Stomach (tissue), 9 donors: Measurements from ENCODE around the gene HLCS. TPM values are rescaled to one million over a fixed set of nuclear protein-coding genes. Genes with fewer than 3 reads are reported as not detected.

Experiments
- DNase-seq, 2 donors: peaks; one replicate each; pipeline versions ENCODE4 v3.0.0 to v3.0.0-alpha.2; 2013 to 2019
- H3K27ac ChIP-seq, 5 donors: fragments of 200-600 bp in 4 of 5; sonication (generic) in 4 of 5; one replicate each; pipeline ENCODE4 v1.5.1; 2013 to 2019; ENCODE audit warnings: mild to moderate bottlenecking in 1 of 5, moderate library complexity in 1 of 5
- H3K27me3 ChIP-seq, 3 donors: fragments of 200-600 bp; sonication (generic); one replicate each; pipeline ENCODE4 v1.5.1; 2017 to 2019; ENCODE audit warnings: mixed run types in 1 of 3
- H3K36me3 ChIP-seq, 4 donors: fragments of 200-600 bp; sonication (generic); 1 replicate in 3 of 4; 2 replicates in 1 of 4; pipeline ENCODE4 v1.5.1; 2016 to 2019
- H3K4me1 ChIP-seq, 4 donors: fragments of 200-600 bp; sonication (generic); one replicate each; pipeline ENCODE4 v1.5.1; 2016 to 2019
- H3K4me3 ChIP-seq, 4 donors: fragments of 200-600 bp; sonication (generic) in 3 of 4; one replicate each; pipeline ENCODE4 v1.5.1; 2016 to 2019; ENCODE audit warnings: mild to moderate bottlenecking in 1 of 4
- H3K9me3 ChIP-seq, 4 donors: fragments of 200-600 bp; sonication (generic); one replicate each; pipeline ENCODE4 v1.5.1; 2016 to 2019
- CTCF ChIP-seq, 7 experiments: fragments of 450-650 bp in 4 of 7; fragments of 200-600 bp in 3 of 7; sonication (generic) in 3 of 7; IDR thresholded peaks; one replicate each; pipeline ENCODE4 v1.5.1; 2016 to 2019; ENCODE audit warnings: antibody characterized with exemption in 7 of 7, control low read depth in 2 of 7, mild to moderate bottlenecking in 1 of 7
- EP300 ChIP-seq: sonication (generic); formaldehyde crosslinking; IDR thresholded peaks from one replicate; pipeline ENCODE4 v1.6.1; 2017; ENCODE audit warnings: antibody characterized with exemption
- POLR2A ChIP-seq, 4 donors: fragments of 450-650 bp; IDR thresholded peaks; one replicate each; pipeline ENCODE4 v1.6.1; 2016; ENCODE audit warnings: antibody characterized with exemption in 4 of 4, control low read depth in 2 of 4, mild to moderate bottlenecking in 1 of 4, moderate library complexity in 1 of 4
- POLR2AphosphoS5 ChIP-seq, 3 donors: sonication (generic); formaldehyde crosslinking; IDR thresholded peaks; one replicate each; pipeline ENCODE4 v1.6.1; 2016; ENCODE audit warnings: antibody characterized with exemption in 3 of 3
- WGBS, 5 donors: extraction: QIAGEN DNeasy Blood & Tissue Kit in 3 of 5; methylation state at CpG; one replicate each; pipeline versions ENCODE4 v1.1.5 to v1.1.7; 2013 to 2018; 5-methylcytosine and 5-hydroxymethylcytosine counted together
- intact Hi-C: fragments of 100-400 bp; cut with DNase I; formaldehyde crosslinking; loops from one replicate; pipeline ENCODE4 v1.15.1; 2023; ENCODE audit warnings: low total_unique reads
- polyA plus RNA-seq, 3 donors: library from polyadenylated mRNA; stranded (reverse); fragments of 200-250 nt; gene quantifications; one replicate each; pipeline ENCODE4 v1.2.3, GENCODE V29; 2013
- total RNA-seq, 5 donors: library from RNA; depleted of rRNA; stranded (reverse); fragments of >200 nt; gene quantifications; one replicate each; pipeline versions ENCODE4 v1.1.0 to v1.2.3, GENCODE V29; 2014 to 2016
- donor health status: healthy with polysubstance abuse.
- donor health status: Bipolar disorder and iron deficiency.
- donor health status: healthy.

HLCS gene
- total and polyA plus RNA-seq, 8 donors, result 2.3 to 35.1 (median 13.9) TPM

GRCh38 chr21:36803816-36804439 lies 162.5 kb downstream of the HLCS start:
- peaks cover 0 to 3% (median 0%) of the 10 kb centered on the region in 4 donors for H3K4me1 ChIP-seq
- TF ChIP-seq POLR2A (IDR thresholded peaks at IDR 0.05), result no peak
- no peak for TF ChIP-seq EP300
- TF ChIP-seq POLR2AphosphoS5 (IDR thresholded peaks at IDR 0.05), result no peak
- no peak overlapping the region for H3K4me3 ChIP-seq
- DNase-seq, result no peak
- WGBS, 5 donors, result 93 to 95% (median 95%) methylated on average over 13 of the region's 13 CpGs
- intact Hi-C loops, result no loop called here
- no peaks in the 10 kb centered on the region for H3K27me3 ChIP-seq
- peaks cover 0 to 10% (median 6%) of the 10 kb centered on the region in 4 donors for H3K36me3 ChIP-seq
- no peaks in the 10 kb centered on the region for H3K9me3 ChIP-seq
- H3K27ac ChIP-seq, result no peak overlapping the region

- Histone ChIP-seq H3K9me3 (peaks cover 0 to 6% (median 5%) of the 10 kb centered on the region in 4 donors), H3K27me3 (no peaks in the 10 kb centered on the region), H3K27ac (no peak overlapping the region), H3K36me3 (peaks cover 0 to 10% (median 6%) of the 10 kb centered on the region in 4 donors), H3K4me3 (no peak overlapping the region), H3K4me1 (peaks cover 0 to 3% (median 0%) of the 10 kb centered on the region in 4 donors)
- DNase-seq, result no peak
- 89 to 94% (median 93%) methylated on average over 13 of the region's 13 CpGs for WGBS, 5 donors
- TF ChIP-seq POLR2AphosphoS5 (IDR thresholded peaks at IDR 0.05) (no peak), CTCF (IDR thresholded peaks at IDR 0.05) (no peak), POLR2A (IDR thresholded peaks at IDR 0.05) (no peak), EP300 (no peak)
- intact Hi-C loops, result no loop called here
These were observed 163.3 kb downstream of the HLCS start for GRCh38 chr21:36803051-36803645.

- peaks cover 0 to 3% (median 0%) of the 10 kb centered on the region in 4 donors for H3K4me1 ChIP-seq
- peaks cover 0 to 16% (median 7%) of the 10 kb centered on the region in 4 donors for H3K9me3 ChIP-seq
- TF ChIP-seq POLR2A (IDR thresholded peaks at IDR 0.05), result no peak
- no peak for TF ChIP-seq EP300
- no peak for TF ChIP-seq POLR2AphosphoS5 (IDR thresholded peaks at IDR 0.05)
- TF ChIP-seq CTCF (IDR thresholded peaks at IDR 0.05), result no peak
- no peak overlapping the region for H3K4me3 ChIP-seq
- no peak for DNase-seq
- intact Hi-C loops, result no loop called here
- no peaks in the 10 kb centered on the region for H3K27me3 ChIP-seq
- H3K27ac ChIP-seq, result no peak overlapping the region
- peaks cover 0 to 10% (median 6%) of the 10 kb centered on the region in 4 donors for H3K36me3 ChIP-seq
- 98% methylated on average over 4 of the region's 4 CpGs for WGBS, 5 donors
These were observed 165.7 kb downstream of the HLCS start for GRCh38 chr21:36800734-36801133.

- Histone ChIP-seq H3K4me3 (no peak overlapping the region), H3K27ac (no peak overlapping the region), H3K4me1 (no peaks in the 10 kb centered on the region), H3K27me3 (no peaks in the 10 kb centered on the region), H3K36me3 (peaks cover 0 to 10% (median 6%) of the 10 kb centered on the region in 4 donors), H3K9me3 (peaks cover 0 to 16% (median 7%) of the 10 kb centered on the region in 4 donors)
- TF ChIP-seq EP300 (no peak), POLR2A (IDR thresholded peaks at IDR 0.05) (no peak)
- no peak for DNase-seq
- intact Hi-C loops, result no loop called here
- WGBS, 5 donors, result 71 to 82% (median 76%) methylated on average over 5 of the region's 5 CpGs
These were observed 166.6 kb downstream of the HLCS start for GRCh38 chr21:36799869-36800268.

- no peak overlapping the region for H3K27ac ChIP-seq
- no peak overlapping the region for H3K4me3 ChIP-seq
- TF ChIP-seq POLR2A (IDR thresholded peaks at IDR 0.05), result no peak
- peaks cover 0 to 16% (median 7%) of the 10 kb centered on the region in 4 donors for H3K9me3 ChIP-seq
- no peak for DNase-seq
- peaks cover 0 to 10% (median 6%) of the 10 kb centered on the region in 4 donors for H3K36me3 ChIP-seq
- no peaks in the 10 kb centered on the region for H3K4me1 ChIP-seq
- no peaks in the 10 kb centered on the region for H3K27me3 ChIP-seq
- intact Hi-C loops, result no loop called here
These were observed 168.0 kb downstream of the HLCS start for GRCh38 chr21:36798491-36798890.

- 80 to 99% (median 97%) methylated on average over 2 of the region's 2 CpGs for WGBS, 5 donors
- intact Hi-C loops, result no loop called here
- H3K36me3 ChIP-seq, result no peaks in the 10 kb centered on the region
- DNase-seq, result no peak
- TF ChIP-seq CTCF (IDR thresholded peaks at IDR 0.05) (no peak), POLR2A (IDR thresholded peaks at IDR 0.05) (no peak), EP300 (no peak), POLR2AphosphoS5 (IDR thresholded peaks at IDR 0.05) (no peak)
- no peaks in the 10 kb centered on the region for H3K4me1 ChIP-seq
- H3K27ac ChIP-seq, result no peak overlapping the region
- no peak overlapping the region for H3K4me3 ChIP-seq
- H3K9me3 ChIP-seq, result peaks cover 0 to 16% (median 7%) of the 10 kb centered on the region in 4 donors
- H3K27me3 ChIP-seq, result no peaks in the 10 kb centered on the region
These were observed 170.4 kb downstream of the HLCS start for GRCh38 chr21:36796070-36796469.
